Mononuclear cell (primary cell): ENCODE measurements around the gene AGER. TPM values are rescaled to one million over a fixed set of nuclear protein-coding genes. Genes with fewer than 3 reads are reported as not detected.

Experiments used
- H3K27me3 ChIP-seq: 2 replicates; pipeline ENCODE4 v1.6.0; 2011; ENCODE audit warnings: low read length, control low read depth; ENCODE audit not compliant: insufficient read depth
- H3K4me1 ChIP-seq: 2 replicates; pipeline ENCODE4 v1.5.1; 2011; ENCODE audit warnings: mild to moderate bottlenecking, low read length, control low read depth; ENCODE audit not compliant: insufficient read depth
- H3K4me3 ChIP-seq: 2 replicates; pipeline ENCODE4 v1.5.1; 2011; ENCODE audit warnings: mild to moderate bottlenecking, low read length, moderate library complexity
- H3K9me3 ChIP-seq: 2 replicates; pipeline ENCODE4 v1.5.1; 2011; ENCODE audit warnings: low read depth, mild to moderate bottlenecking, control low read depth, low read length
- total RNA-seq: library from RNA; depleted of rRNA; stranded (reverse); fragments of >200 nt; gene quantifications from one replicate; pipeline ENCODE4 v1.2.3, GENCODE V29; 2012

AGER gene
- total RNA-seq, 1 donor, result 1.5 TPM

DNA sequence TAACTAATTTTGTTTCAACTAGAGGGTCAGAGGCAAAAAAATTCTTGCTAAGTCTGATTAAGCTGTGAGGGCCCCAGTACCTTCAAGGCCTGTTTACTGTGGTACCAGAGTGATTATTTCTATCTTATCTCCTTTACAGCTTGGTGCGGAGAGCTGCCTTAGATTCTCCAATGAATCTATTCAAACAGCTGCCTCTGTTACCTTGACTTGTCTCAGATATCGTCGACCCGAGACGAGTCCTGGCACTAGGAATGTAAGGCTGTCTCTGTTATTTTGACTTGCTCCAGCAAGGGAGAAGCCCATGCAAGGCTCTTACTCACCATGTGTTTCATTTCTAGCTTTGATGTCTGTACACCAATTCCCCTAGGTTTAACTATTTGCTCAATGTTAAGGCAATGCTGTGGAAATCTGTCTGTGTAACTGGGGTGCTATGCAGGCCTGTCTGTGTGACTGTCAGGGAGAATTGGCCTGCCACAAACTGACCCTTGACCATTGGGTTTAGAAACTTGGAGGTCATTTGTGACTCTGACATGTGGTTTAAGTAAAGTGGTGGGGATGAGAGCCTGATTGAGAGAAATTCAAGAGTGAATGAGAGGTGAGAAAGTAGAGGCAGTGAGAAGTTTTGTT is 43.5 kb downstream of the AGER start:
- no peaks in the 10 kb centered on the region for H3K27me3 ChIP-seq
- no peaks in the 10 kb centered on the region for H3K9me3 ChIP-seq
- H3K4me1 ChIP-seq, result no peaks in the 10 kb centered on the region
- no peak overlapping the region for H3K4me3 ChIP-seq

DNA sequence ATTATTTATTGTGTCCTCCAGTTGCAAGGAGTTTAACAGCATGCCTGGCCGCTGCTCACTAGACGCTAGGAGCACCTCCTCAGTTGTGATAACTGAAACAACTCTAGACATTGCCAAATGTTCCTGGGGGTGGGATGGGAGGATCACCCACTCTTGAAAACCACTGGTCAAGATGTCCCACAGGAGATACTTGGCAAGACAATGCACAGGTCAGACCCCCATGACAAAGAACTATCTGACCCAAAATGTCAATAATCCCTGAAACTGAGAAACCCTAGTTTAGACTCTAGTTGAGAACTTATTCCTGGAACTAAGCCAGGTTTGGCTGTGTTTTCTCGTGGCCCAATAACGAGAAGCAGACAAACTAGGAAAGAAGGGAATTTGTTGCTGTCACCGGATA is 44.5 kb downstream of the AGER start:
- Histone ChIP-seq H3K9me3 (no peaks in the 10 kb centered on the region), H3K27me3 (no peaks in the 10 kb centered on the region), H3K4me1 (no peaks in the 10 kb centered on the region), H3K4me3 (no peak overlapping the region)

DNA sequence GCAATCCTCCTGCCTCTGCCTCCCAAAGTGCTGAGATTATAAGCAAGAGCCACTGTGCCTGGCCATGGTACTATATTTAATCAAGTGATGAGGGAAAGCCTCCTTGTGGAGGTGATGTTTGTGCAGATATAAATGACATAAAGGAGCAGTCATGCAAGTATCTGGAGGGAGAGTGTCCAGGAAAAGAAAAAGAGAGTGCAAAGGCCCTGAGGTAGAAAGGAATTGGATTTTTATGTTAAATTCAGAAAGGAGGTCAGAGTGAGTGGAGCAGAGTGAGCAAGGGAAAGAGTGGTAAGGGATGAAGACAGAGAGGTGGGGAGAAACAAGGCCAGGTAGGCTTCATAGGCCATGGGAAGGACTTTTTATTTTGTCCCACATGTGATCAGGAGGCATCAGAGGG is 46.6 kb downstream of the AGER start:
- no peaks in the 10 kb centered on the region for H3K27me3 ChIP-seq
- H3K4me3 ChIP-seq, result no peak overlapping the region
- no peaks in the 10 kb centered on the region for H3K4me1 ChIP-seq
- no peaks in the 10 kb centered on the region for H3K9me3 ChIP-seq

DNA sequence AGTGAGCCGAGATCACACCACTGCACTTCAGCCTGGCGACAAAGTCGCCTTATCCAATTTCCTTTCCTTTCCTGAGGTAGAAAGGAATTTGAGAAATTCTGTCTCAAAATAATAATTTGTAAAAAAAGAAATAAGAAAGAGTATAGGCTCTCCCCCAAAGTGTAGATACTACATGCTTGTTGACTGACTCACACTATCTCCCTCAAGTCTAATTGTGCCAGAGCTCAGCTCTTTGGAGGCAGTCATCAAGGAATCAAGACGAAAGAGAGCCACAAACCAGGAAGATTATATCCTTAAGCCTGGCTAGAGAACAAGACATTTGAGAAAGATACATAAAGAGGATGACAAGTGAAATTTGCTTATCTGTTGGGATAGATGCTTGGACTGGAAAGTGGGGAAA is 50.3 kb downstream of the AGER start:
- Histone ChIP-seq H3K4me3 (no peak overlapping the region), H3K27me3 (no peaks in the 10 kb centered on the region), H3K4me1 (peaks cover 18% of the 10 kb centered on the region), H3K9me3 (no peaks in the 10 kb centered on the region)

DNA sequence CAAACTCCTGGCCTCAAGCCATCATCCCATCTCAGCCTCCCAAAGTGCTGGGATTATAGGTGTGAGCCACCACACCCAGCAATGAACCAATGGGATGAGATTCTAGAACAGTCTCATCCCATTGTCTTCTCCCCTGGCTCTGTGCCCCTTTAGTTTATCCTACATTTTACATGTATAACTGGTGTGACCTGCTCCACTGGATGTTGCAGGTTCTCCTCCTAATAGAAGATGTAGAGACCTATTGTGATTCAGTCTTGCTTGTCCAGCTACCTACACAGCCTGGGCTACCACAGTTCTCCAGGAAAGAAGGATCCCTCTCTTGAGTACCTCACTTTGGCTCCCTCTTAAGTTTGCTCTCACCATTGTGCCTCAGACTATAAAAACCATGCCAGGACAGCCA is 51.9 kb downstream of the AGER start:
- H3K9me3 ChIP-seq, result no peaks in the 10 kb centered on the region
- no peak overlapping the region for H3K4me3 ChIP-seq
- peaks cover 29% of the 10 kb centered on the region for H3K4me1 ChIP-seq
- no peaks in the 10 kb centered on the region for H3K27me3 ChIP-seq

DNA sequence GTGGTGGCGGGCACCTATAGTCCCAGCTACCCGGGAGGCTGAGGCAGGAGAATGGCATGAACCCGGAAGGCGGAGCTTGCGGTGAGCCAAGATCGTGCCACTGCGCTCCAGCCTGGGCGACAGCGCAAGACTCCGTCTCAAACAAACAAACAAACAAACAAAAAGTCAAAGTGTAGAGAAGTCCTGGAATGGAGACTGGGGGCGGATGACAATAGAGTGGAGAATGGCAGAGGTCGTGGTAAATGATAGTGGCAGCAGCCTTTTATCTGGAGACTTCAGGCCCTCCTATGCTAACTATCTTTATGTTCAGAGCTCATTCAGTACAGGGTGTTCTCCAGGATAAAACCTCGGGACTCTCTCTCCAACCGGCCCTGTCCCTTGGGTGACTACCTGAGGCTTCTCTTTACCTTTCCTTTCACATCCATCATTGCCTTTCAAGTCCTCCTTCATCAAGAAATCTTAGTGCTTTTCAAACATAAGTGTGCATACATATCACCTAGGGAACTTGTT is 52.6 kb downstream of the AGER start:
- Histone ChIP-seq H3K4me3 (no peak overlapping the region), H3K4me1 (peaks cover 35% of the 10 kb centered on the region), H3K27me3 (no peaks in the 10 kb centered on the region), H3K9me3 (no peaks in the 10 kb centered on the region)

Other genes starting within 250 kb of the AGER start
- 3.1 TPM for gene CFB, start 238.2 kb downstream of the AGER start, total RNA-seq
- 47.8 TPM for gene NELFE, start 225.3 kb downstream of the AGER start, total RNA-seq
- 44.8 TPM for gene SKIC2, start 225.1 kb downstream of the AGER start, total RNA-seq
- gene DXO, start 212.1 kb downstream of the AGER start, total RNA-seq, result 16.1 TPM
- gene C4A, start 202.2 kb downstream of the AGER start, total RNA-seq, result 0.94 TPM
- gene C4B, start 169.5 kb downstream of the AGER start, total RNA-seq, result 1.0 TPM
- not detected for gene CYP21A2, start 145.8 kb downstream of the AGER start, total RNA-seq
- 2.8 TPM for gene TNXB, start 74.9 kb downstream of the AGER start, total RNA-seq
- 32.0 TPM for gene ATF6B, start 56.0 kb downstream of the AGER start, total RNA-seq
- 1.2 TPM for gene FKBPL, start 54.0 kb downstream of the AGER start, total RNA-seq
- 0.42 TPM for gene PRRT1, start 32.3 kb downstream of the AGER start, total RNA-seq
- gene PPT2, start 30.1 kb downstream of the AGER start, total RNA-seq, result 6.0 TPM
- gene EGFL8, start 19.7 kb downstream of the AGER start, total RNA-seq, result 0.73 TPM
- 12.9 TPM for gene AGPAT1, start 8.2 kb downstream of the AGER start, total RNA-seq
- 13.2 TPM for gene RNF5, start 5.8 kb downstream of the AGER start, total RNA-seq
- gene PBX2, start 5.9 kb upstream of the AGER start, total RNA-seq, result 49.5 TPM
- 131 TPM for gene GPSM3, start 8.4 kb upstream of the AGER start, total RNA-seq
- gene NOTCH4, start 39.8 kb upstream of the AGER start, total RNA-seq, result 5.6 TPM
- gene TSBP1, start 187.7 kb upstream of the AGER start, total RNA-seq, result not detected
- not detected for gene BTNL2, start 222.9 kb upstream of the AGER start, total RNA-seq